Measurements from ENCODE around the gene ALKAL2. TPM values are rescaled to one million over a fixed set of nuclear protein-coding genes. Genes with fewer than 3 reads are reported as not detected.

ALKAL2 gene
- total and polyA plus RNA-seq, 2 donors (not counting 3 experiments of a cell fraction or from before 2014, with no cell fraction given) = not detected

- dilution Hi-C loops (cut with MboI; ENCODE audit: extremely low pct_ligation_motif_present, low sequenced_read_pairs) = no loop called here
Measured at GRCh38 chr2:255195-255594, 32.7 kb downstream of the ALKAL2 start.

More at GRCh38 chr2:255195-255594, 32.7 kb downstream of the ALKAL2 start:
- Histone ChIP-seq H3K9me1 (replicated peaks; ENCODE audit: control insufficient read depth, extremely low read depth, insufficient read depth, low read length) (no peaks in the 10 kb centered on the region), H3K36me3 (ENCODE audit: control insufficient read depth in 2 of 2, extremely low read depth in 1 of 2, insufficient read depth in 2 of 2, low read length in 2 of 2) (no peaks in the 10 kb centered on the region), H3K27ac (ENCODE audit: insufficient read depth, low read depth, low read length) (no peak overlapping the region), H3K4me2 (ENCODE audit: insufficient read depth, low read length) (no peak overlapping the region), H3K9me3 (replicated peaks; ENCODE audit: control insufficient read depth, insufficient read depth, low read length) (no peaks in the 10 kb centered on the region), H3K4me1 (ENCODE audit: control insufficient read depth, extremely low read depth, insufficient read depth, low read length) (no peaks in the 10 kb centered on the region), H3K4me3 (replicated peaks in 1 of 3; ENCODE audit: insufficient read depth in 1 of 3, low read depth in 1 of 3, low read length in 3 of 3) (no peak overlapping the region), H3K79me2 (ENCODE audit: control insufficient read depth, insufficient read depth, low read length) (no peaks in the 10 kb centered on the region), H3K27me3 (ENCODE audit: control insufficient read depth in 2 of 2, insufficient read depth in 2 of 2, low read length in 2 of 2) (no peaks in the 10 kb centered on the region), H2AFZ (ENCODE audit: low read depth, low read length) (no peak overlapping the region), H3K9ac (replicated peaks; ENCODE audit: extremely low read depth, insufficient read depth, low read length) (no peak overlapping the region), H4K20me1 (replicated peaks; ENCODE audit: control insufficient read depth, extremely low read depth, insufficient read depth, low read length) (no peaks in the 10 kb centered on the region)
- BruUV-seq (replicated peaks) = no TSS peak
- DNase-seq (ENCODE audit: low read depth, low spot score) (no peak), FAIRE-seq (no peak)
- intact Hi-C loops (cut with micrococcal nuclease) = no loop called here
- ChIA-PET CTCF (interaction anchor here (2.2 kb wide), 1 partner anchor 9 kb away, joined by 21 read pairs; no protein-coding TSS in a partner anchor), POLR2A (no interaction called here)
- TF ChIP-seq JUN (IDR thresholded peaks at IDR 0.05; ENCODE audit: borderline replicate concordance, insufficient read depth, insufficient read length, low read depth) (no peak), GATA2 (IDR thresholded peaks at IDR 0.05; ENCODE audit: insufficient read depth, insufficient read length, low read depth, low read length) (no peak), MYC (IDR thresholded peaks at IDR 0.05; ENCODE audit: low read depth, low read length) (no peak), POLR2A (IDR thresholded peaks at IDR 0.05; ENCODE audit: low read depth, low read length) (no peak), EZH2 (IDR thresholded peaks at IDR 0.05; ENCODE audit: borderline replicate concordance, low read depth, low read length, severe bottlenecking) (no peak), CTCF (IDR thresholded peaks at IDR 0.05; ENCODE audit: extremely low read depth in 1 of 2, insufficient read depth in 1 of 2, low read depth in 1 of 2, low read length in 2 of 2) (no peak), MAX (IDR thresholded peaks at IDR 0.05; ENCODE audit: insufficient read depth, insufficient read length) (no peak), POLR2AphosphoS5 (IDR thresholded peaks at IDR 0.05; ENCODE audit: insufficient read depth, low read depth, low read length) (no peak), FOS (IDR thresholded peaks at IDR 0.05; ENCODE audit: borderline replicate concordance, insufficient read depth, low read length) (no peak)
